Body of pancreas (tissue), 4 donors: ENCODE measurements around the gene DHRS4. TPM values are rescaled to one million over a fixed set of nuclear protein-coding genes. Genes with fewer than 3 reads are reported as not detected.
"Not testable (repeated sequence)": the region's sequence is repeated elsewhere in the genome, so short reads cannot be mapped to it uniquely, and the experiment has no call there.

Source experiments
- ATAC-seq: fragments of 150-250 bp; one replicate; pipeline ENCODE4 v1.9.1; 2016
- DNase-seq, 4 donors: peaks; one replicate each; pipeline ENCODE4 v3.0.0-alpha.2; 2019
- H3K27ac ChIP-seq, 4 donors: fragments of 200-600 bp; sonication (generic); 1 replicate in 3 of 4; 2 replicates in 1 of 4; pipeline versions ENCODE4 v1.5.1 to v1.6.1; 2016 to 2019; ENCODE audit warnings: mild to moderate bottlenecking in 1 of 4, mixed read lengths in 1 of 4, moderate library complexity in 1 of 4
- H3K27me3 ChIP-seq, 2 donors: fragments of 200-600 bp; sonication (generic); one replicate each; pipeline ENCODE4 v1.6.0; 2016; ENCODE audit warnings: mild to moderate bottlenecking in 1 of 2
- H3K36me3 ChIP-seq, 2 donors: fragments of 200-600 bp; sonication (generic); replicated peaks in 1 of 2; 2 replicates each; pipeline ENCODE4 v1.5.1; 2016; ENCODE audit warnings: low read depth in 2 of 2; ENCODE audit not compliant: insufficient read depth in 1 of 2
- H3K4me1 ChIP-seq: fragments of 200-600 bp; sonication (generic); one replicate; pipeline ENCODE4 v1.6.0; 2016
- H3K4me3 ChIP-seq, 2 donors: fragments of 200-600 bp; sonication (generic); 1 replicate in 1 of 2; 2 replicates in 1 of 2; pipeline ENCODE4 v1.5.1; 2016 to 2019
- H3K9me3 ChIP-seq, 3 donors: fragments of 200-600 bp; sonication (generic); 1 replicate in 2 of 3; 2 replicates in 1 of 3; pipeline ENCODE4 v1.5.1; 2016
- WGBS, 2 donors: methylation state at CpG; one replicate each; pipeline ENCODE4 v1.1.5; 2017; 5-methylcytosine and 5-hydroxymethylcytosine counted together
- intact Hi-C: fragments of 100-400 bp; cut with DNase I; formaldehyde crosslinking; loops from one replicate; pipeline ENCODE4 v1.15.1; 2023
- total RNA-seq, 2 donors: library from RNA; depleted of rRNA; stranded (reverse); fragments of >200 nt; gene quantifications; one replicate each; pipeline ENCODE4 v1.1.0, GENCODE V29; 2016

DHRS4 gene
- total RNA-seq, 2 donors from 2014 or later, result 18.4 to 45.5 TPM

GRCh38 chr14:23957913-23958569 is 4.5 kb downstream of the DHRS4 start:
- DNase-seq, H3K27ac ChIP-seq, ATAC-seq, intact Hi-C loops, H3K36me3 ChIP-seq, H3K4me3 ChIP-seq, H3K9me3 ChIP-seq, H3K27me3 ChIP-seq: not testable (repeated sequence)
- H3K4me1 ChIP-seq, result peaks cover 12% of the 10 kb centered on the region
- WGBS, 2 donors, result 76% methylated on average over 9 of the region's 9 CpGs

GRCh38 chr14:23960899-23961298 is 7.3 kb downstream of the DHRS4 start:
- H3K27me3 ChIP-seq, H3K4me3 ChIP-seq, H3K4me1 ChIP-seq, H3K27ac ChIP-seq, H3K9me3 ChIP-seq, ATAC-seq, intact Hi-C loops, H3K36me3 ChIP-seq, DNase-seq: not testable (repeated sequence)

- H3K9me3 ChIP-seq, H3K27ac ChIP-seq, H3K4me3 ChIP-seq, intact Hi-C loops, DNase-seq, H3K27me3 ChIP-seq, H3K4me1 ChIP-seq, ATAC-seq, H3K36me3 ChIP-seq: not testable (repeated sequence)
- WGBS, 2 donors, result 100% methylated on average over 1 of the region's 2 CpGs; no CpG with 5 or more reads in 1 of the 2 donors
Observed at GRCh38 chr14:23961704-23962103, 8.1 kb downstream of the DHRS4 start.

GRCh38 chr14:23969130-23969480 is 15.5 kb downstream of the DHRS4 start:
- ATAC-seq, H3K4me3 ChIP-seq, H3K27ac ChIP-seq, H3K9me3 ChIP-seq, H3K27me3 ChIP-seq, H3K4me1 ChIP-seq, H3K36me3 ChIP-seq, intact Hi-C loops, DNase-seq: not testable (repeated sequence)
- WGBS, 2 donors, result no CpG with 5 or more reads among the region's 9 CpGs

GRCh38 chr14:23969481-23970282 is 16.1 kb downstream of the DHRS4 start:
- ATAC-seq (peak; percentile 90), DNase-seq (peak; percentile 42 to 74 (median 62))
- WGBS, 2 donors, result 14% methylated on average over 45 of the region's 61 CpGs; no CpG with 5 or more reads in 1 of the 2 donors
- H3K27me3 ChIP-seq, H3K4me1 ChIP-seq, intact Hi-C loops, H3K9me3 ChIP-seq, H3K36me3 ChIP-seq, H3K27ac ChIP-seq, H3K4me3 ChIP-seq: not testable (repeated sequence)

- ATAC-seq, result not testable (repeated sequence)
Observed at GRCh38 chr14:23970283-23970659, 16.7 kb downstream of the DHRS4 start.

GRCh38 chr14:23973178-23973577 is 19.6 kb downstream of the DHRS4 start:
- intact Hi-C loops, H3K4me3 ChIP-seq, H3K9me3 ChIP-seq, H3K27me3 ChIP-seq, H3K36me3 ChIP-seq, ATAC-seq, DNase-seq, H3K4me1 ChIP-seq, H3K27ac ChIP-seq: not testable (repeated sequence)
- 90 to 100% methylated on average over 4 to 8 of the region's 8 CpGs for whole genome bisulfite sequencing, 2 donors

More at GRCh38 chr14:23970283-23970659, 16.7 kb downstream of the DHRS4 start:
- H3K36me3 ChIP-seq, H3K27me3 ChIP-seq, intact Hi-C loops, H3K4me1 ChIP-seq, H3K27ac ChIP-seq, H3K9me3 ChIP-seq, H3K4me3 ChIP-seq, DNase-seq: not testable (repeated sequence)
- 86% methylated on average over 7 of the region's 15 CpGs; no CpG with 5 or more reads in 1 of the 2 donors for WGBS, 2 donors

GRCh38 chr14:23974041-23974440 is 20.5 kb downstream of the DHRS4 start:
- ATAC-seq, H3K9me3 ChIP-seq, DNase-seq, H3K4me1 ChIP-seq, H3K4me3 ChIP-seq, intact Hi-C loops, H3K27ac ChIP-seq, H3K27me3 ChIP-seq, H3K36me3 ChIP-seq: not testable (repeated sequence)
